Measurements from ENCODE around the gene LYZL6. TPM values are rescaled to one million over a fixed set of nuclear protein-coding genes. Genes with fewer than 3 reads are reported as not detected.
A peak's percentile ranks its signal among the peaks of the same experiment; 100 is the strongest.

LYZL6 gene
- total and polyA plus RNA-seq, 2 experiments from 2014 or later = not detected

GRCh38 chr17:35893751-35894150 is 49.8 kb downstream of the LYZL6 start:
- no peaks in the 10 kb centered on the region for H3K9me3 ChIP-seq (ENCODE audit: low read depth)
- no peak for TF ChIP-seq CTCF (IDR thresholded peaks at IDR 0.05; ENCODE audit: low read depth, low read length)
- H3K36me3 ChIP-seq = no peaks in the 10 kb centered on the region

GRCh38 chr17:35892091-35893035 is 51.1 kb downstream of the LYZL6 start:
- H3K4me3 ChIP-seq = no peak overlapping the region
- H3K9me3 ChIP-seq (ENCODE audit: low read depth) = no peaks in the 10 kb centered on the region
- H3K4me1 ChIP-seq (ENCODE audit: low read depth) = peaks cover 7% of the 10 kb centered on the region
- no peaks in the 10 kb centered on the region for H3K36me3 ChIP-seq
- DNase-seq (ENCODE audit: low read depth in 1 of 2, low spot score in 1 of 2) = peak in 1 of 2 donors; percentile 81
- no peaks in the 10 kb centered on the region for H3K27me3 ChIP-seq
- no peak for TF ChIP-seq CTCF (IDR thresholded peaks at IDR 0.05; ENCODE audit: low read depth, low read length)
- H3K27ac ChIP-seq = no peak overlapping the region

More at GRCh38 chr17:35893751-35894150, 49.8 kb downstream of the LYZL6 start:
- Histone ChIP-seq H3K27me3 (no peaks in the 10 kb centered on the region), H3K27ac (no peak overlapping the region), H3K4me3 (no peak overlapping the region), H3K4me1 (ENCODE audit: low read depth) (peaks cover 7% of the 10 kb centered on the region)
- DNase-seq (ENCODE audit: low read depth in 1 of 2, low spot score in 1 of 2) = no peak

GRCh38 chr17:35891269-35891668 is 52.2 kb downstream of the LYZL6 start:
- no peaks in the 10 kb centered on the region for H3K9me3 ChIP-seq (ENCODE audit: low read depth)
- DNase-seq (ENCODE audit: low read depth in 1 of 2, low spot score in 1 of 2) = no peak
- no peak overlapping the region for H3K27ac ChIP-seq
- no peak overlapping the region for H3K4me3 ChIP-seq
- H3K27me3 ChIP-seq = no peaks in the 10 kb centered on the region
- peaks cover 7% of the 10 kb centered on the region for H3K4me1 ChIP-seq (ENCODE audit: low read depth)
- H3K36me3 ChIP-seq = no peaks in the 10 kb centered on the region
- no peak for TF ChIP-seq CTCF (IDR thresholded peaks at IDR 0.05; ENCODE audit: low read depth, low read length)

- H3K27ac ChIP-seq = no peak overlapping the region
- H3K9me3 ChIP-seq (ENCODE audit: low read depth) = no peaks in the 10 kb centered on the region
- H3K36me3 ChIP-seq = no peaks in the 10 kb centered on the region
- H3K4me3 ChIP-seq = no peak overlapping the region
- no peak for DNase-seq (ENCODE audit: low read depth in 1 of 2, low spot score in 1 of 2)
- no peak for TF ChIP-seq CTCF (IDR thresholded peaks at IDR 0.05; ENCODE audit: low read depth, low read length)
- H3K4me1 ChIP-seq (ENCODE audit: low read depth) = peaks cover 7% of the 10 kb centered on the region
- H3K27me3 ChIP-seq = no peaks in the 10 kb centered on the region
Observed at GRCh38 chr17:35890774-35891155, 52.7 kb downstream of the LYZL6 start.

GRCh38 chr17:35889818-35890773 is 53.4 kb downstream of the LYZL6 start:
- H3K27ac ChIP-seq = peak overlapping the region; percentile 51
- no peak overlapping the region for H3K4me3 ChIP-seq
- peaks cover 7% of the 10 kb centered on the region for H3K4me1 ChIP-seq (ENCODE audit: low read depth)
- H3K9me3 ChIP-seq (ENCODE audit: low read depth) = no peaks in the 10 kb centered on the region
- H3K36me3 ChIP-seq = no peaks in the 10 kb centered on the region
- TF ChIP-seq CTCF (IDR thresholded peaks at IDR 0.05; ENCODE audit: low read depth, low read length) = no peak
- peak; percentile 55 to 91 for DNase-seq (ENCODE audit: low read depth in 1 of 2, low spot score in 1 of 2)
- H3K27me3 ChIP-seq = no peaks in the 10 kb centered on the region
